ENCODE data around the gene DISP3. TPM values are rescaled to one million over a fixed set of nuclear protein-coding genes. Genes with fewer than 3 reads are reported as not detected.

Gene DISP3
- total and polyA plus RNA-seq, 2 experiments from 2014 or later = 0.10 TPM; not detected in 1

DNA sequence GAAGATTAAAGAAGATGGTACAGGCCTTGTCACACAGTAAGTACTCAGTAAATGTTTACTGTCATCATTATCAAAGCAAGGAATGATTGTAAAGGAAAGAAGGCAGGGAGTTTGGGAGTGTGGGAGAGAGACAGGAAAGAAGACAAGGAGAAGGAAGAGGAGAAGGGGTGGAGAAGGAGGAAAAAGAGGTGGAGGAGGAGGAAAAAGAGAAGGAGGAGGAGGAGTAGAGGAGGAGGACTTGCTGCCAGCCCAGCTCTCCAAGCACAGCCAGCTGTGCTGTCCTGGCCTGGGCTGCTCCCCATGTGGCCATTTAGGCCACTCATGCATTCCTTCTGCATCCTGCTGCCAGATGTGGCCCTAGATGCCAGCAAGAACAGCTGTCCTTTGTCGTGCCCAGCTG is 7.5 kb upstream of the DISP3 start:
- no peaks in the 10 kb centered on the region for H4K20me1 ChIP-seq (ENCODE audit: insufficient read depth, poor library complexity, severe bottlenecking)
- no peak overlapping the region for H3K4me3 ChIP-seq
- no peaks in the 10 kb centered on the region for H3K9me3 ChIP-seq (ENCODE audit: low read depth)
- TF ChIP-seq EZH2phosphoT487 (IDR thresholded peaks at IDR 0.05; ENCODE audit: low read depth, severe bottlenecking, unreplicated experiment) (no peak), EZH2 (IDR thresholded peaks at IDR 0.05; ENCODE audit: borderline replicate concordance) (no peak), CTCF (IDR thresholded peaks at IDR 0.05; ENCODE audit: poor library complexity) (no peak)
- no peaks in the 10 kb centered on the region for H3K4me1 ChIP-seq (ENCODE audit: insufficient read depth)
- H3K27me3 ChIP-seq = peaks cover 13% of the 10 kb centered on the region
- 53% methylated on average over 1 of the region's 1 CpG for WGBS (ENCODE audit: low lambda C conversion rate, missing lambda C conversion rate)
- DNase-seq (ENCODE audit: low spot score) = no peak
- no peaks in the 10 kb centered on the region for H3K9me2 ChIP-seq (replicated peaks; ENCODE audit: insufficient read depth)
- no peak overlapping the region for H3K4me2 ChIP-seq
- no peaks in the 10 kb centered on the region for H3K79me2 ChIP-seq
- H3K27ac ChIP-seq = no peak overlapping the region
- H2AFZ ChIP-seq = no peak overlapping the region
- no peaks in the 10 kb centered on the region for H3K36me3 ChIP-seq (replicated peaks; ENCODE audit: insufficient read depth, low read depth)

DNA sequence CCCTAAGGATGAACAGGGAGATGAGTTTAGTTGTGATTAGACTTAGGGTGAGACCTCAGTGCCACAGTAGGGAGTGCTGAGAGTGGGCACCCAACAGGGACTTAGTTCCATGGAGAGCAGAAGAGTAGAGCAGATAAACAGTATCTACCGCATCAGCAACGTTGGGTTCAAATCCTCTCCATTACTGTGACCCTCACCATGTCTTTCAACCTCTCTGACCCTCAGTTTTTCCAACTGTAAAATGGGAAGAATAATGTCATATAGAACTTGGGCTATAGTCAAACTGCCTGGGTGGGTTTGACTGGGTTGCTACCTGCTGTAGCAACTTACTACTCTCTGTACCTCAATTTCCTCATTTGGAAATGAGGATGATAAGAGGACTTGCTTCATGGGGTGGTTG is 6.7 kb upstream of the DISP3 start:
- Histone ChIP-seq H3K4me3 (no peak overlapping the region), H3K9me3 (ENCODE audit: low read depth) (no peaks in the 10 kb centered on the region), H4K20me1 (ENCODE audit: insufficient read depth, poor library complexity, severe bottlenecking) (no peaks in the 10 kb centered on the region), H3K27me3 (peaks cover 18% of the 10 kb centered on the region), H2AFZ (no peak overlapping the region), H3K9me2 (replicated peaks; ENCODE audit: insufficient read depth) (no peaks in the 10 kb centered on the region), H3K79me2 (no peaks in the 10 kb centered on the region), H3K4me2 (no peak overlapping the region), H3K27ac (no peak overlapping the region), H3K36me3 (replicated peaks; ENCODE audit: insufficient read depth, low read depth) (no peaks in the 10 kb centered on the region), H3K4me1 (ENCODE audit: insufficient read depth) (no peaks in the 10 kb centered on the region)
- no peak for TF ChIP-seq EZH2 (IDR thresholded peaks at IDR 0.05; ENCODE audit: borderline replicate concordance)
- TF ChIP-seq EZH2phosphoT487 (IDR thresholded peaks at IDR 0.05; ENCODE audit: low read depth, severe bottlenecking, unreplicated experiment) = no peak
- TF ChIP-seq CTCF (IDR thresholded peaks at IDR 0.05; ENCODE audit: poor library complexity) = no peak
- DNase-seq (ENCODE audit: low spot score) = no peak
- WGBS (ENCODE audit: low lambda C conversion rate, missing lambda C conversion rate) = 84% methylated on average over 2 of the region's 2 CpGs

DNA sequence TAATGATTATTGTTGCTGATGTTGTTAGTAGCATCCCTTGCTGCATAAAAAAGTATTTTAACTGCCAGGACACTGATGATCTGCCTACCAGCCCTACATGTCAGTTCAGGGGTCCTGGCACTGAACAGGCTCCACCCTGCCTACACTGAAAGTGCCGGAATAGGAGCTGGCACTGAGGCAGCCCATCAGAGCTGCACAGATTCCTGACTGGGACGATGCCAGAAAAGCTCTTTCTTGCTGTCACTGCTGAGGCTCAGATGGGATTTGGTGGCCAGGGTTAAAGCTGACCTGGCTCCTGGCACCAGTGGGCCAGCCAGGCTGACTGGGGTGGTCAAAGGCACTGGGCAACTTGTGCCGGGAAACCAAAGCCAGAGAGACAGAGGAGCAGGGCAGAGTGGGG is 6.2 kb upstream of the DISP3 start:
- H3K9me2 ChIP-seq (replicated peaks; ENCODE audit: insufficient read depth) = no peaks in the 10 kb centered on the region
- H3K79me2 ChIP-seq = no peaks in the 10 kb centered on the region
- H3K4me3 ChIP-seq = no peak overlapping the region
- H3K4me1 ChIP-seq (ENCODE audit: insufficient read depth) = no peaks in the 10 kb centered on the region
- WGBS (ENCODE audit: low lambda C conversion rate, missing lambda C conversion rate) = 62% methylated on average over 3 of the region's 3 CpGs
- H3K4me2 ChIP-seq = no peak overlapping the region
- H4K20me1 ChIP-seq (ENCODE audit: insufficient read depth, poor library complexity, severe bottlenecking) = no peaks in the 10 kb centered on the region
- no peaks in the 10 kb centered on the region for H3K9me3 ChIP-seq (ENCODE audit: low read depth)
- peaks cover 18% of the 10 kb centered on the region for H3K27me3 ChIP-seq
- no peak overlapping the region for H2AFZ ChIP-seq
- no peak overlapping the region for H3K27ac ChIP-seq
- DNase-seq (ENCODE audit: low spot score) = no peak
- H3K36me3 ChIP-seq (replicated peaks; ENCODE audit: insufficient read depth, low read depth) = no peaks in the 10 kb centered on the region
- TF ChIP-seq CTCF (IDR thresholded peaks at IDR 0.05; ENCODE audit: poor library complexity) = no peak
- TF ChIP-seq EZH2phosphoT487 (IDR thresholded peaks at IDR 0.05; ENCODE audit: low read depth, severe bottlenecking, unreplicated experiment) = no peak
- TF ChIP-seq EZH2 (IDR thresholded peaks at IDR 0.05; ENCODE audit: borderline replicate concordance) = no peak

Data from hepatocyte (in vitro differentiated cells).